ENCODE measurements around the gene PTPN11.
"Not testable (repeated sequence)": the region's sequence is repeated elsewhere in the genome, so short reads cannot be mapped to it uniquely, and the experiment has no call there.

DNA sequence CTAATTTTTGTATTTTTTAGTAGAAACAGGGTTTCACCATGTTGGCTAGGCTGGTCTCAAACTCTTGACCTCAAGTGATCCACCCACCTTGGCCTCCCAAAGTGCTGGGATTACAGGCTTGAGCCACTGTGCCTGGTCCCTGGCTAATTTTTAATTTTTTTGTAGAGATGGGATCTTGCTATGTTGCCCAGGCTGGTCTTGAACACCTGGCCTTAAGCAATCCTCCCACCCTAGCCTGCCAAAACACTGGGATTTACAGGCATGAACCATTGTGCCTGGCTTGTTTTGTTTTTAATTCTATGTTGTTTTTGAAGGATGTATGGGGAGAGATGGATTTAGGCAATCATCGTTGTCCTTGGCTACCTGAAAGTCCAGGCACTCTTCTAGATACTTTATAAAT, 19.9 kb downstream of the PTPN11 start:
- TF ChIP-seq, protein P1, sequence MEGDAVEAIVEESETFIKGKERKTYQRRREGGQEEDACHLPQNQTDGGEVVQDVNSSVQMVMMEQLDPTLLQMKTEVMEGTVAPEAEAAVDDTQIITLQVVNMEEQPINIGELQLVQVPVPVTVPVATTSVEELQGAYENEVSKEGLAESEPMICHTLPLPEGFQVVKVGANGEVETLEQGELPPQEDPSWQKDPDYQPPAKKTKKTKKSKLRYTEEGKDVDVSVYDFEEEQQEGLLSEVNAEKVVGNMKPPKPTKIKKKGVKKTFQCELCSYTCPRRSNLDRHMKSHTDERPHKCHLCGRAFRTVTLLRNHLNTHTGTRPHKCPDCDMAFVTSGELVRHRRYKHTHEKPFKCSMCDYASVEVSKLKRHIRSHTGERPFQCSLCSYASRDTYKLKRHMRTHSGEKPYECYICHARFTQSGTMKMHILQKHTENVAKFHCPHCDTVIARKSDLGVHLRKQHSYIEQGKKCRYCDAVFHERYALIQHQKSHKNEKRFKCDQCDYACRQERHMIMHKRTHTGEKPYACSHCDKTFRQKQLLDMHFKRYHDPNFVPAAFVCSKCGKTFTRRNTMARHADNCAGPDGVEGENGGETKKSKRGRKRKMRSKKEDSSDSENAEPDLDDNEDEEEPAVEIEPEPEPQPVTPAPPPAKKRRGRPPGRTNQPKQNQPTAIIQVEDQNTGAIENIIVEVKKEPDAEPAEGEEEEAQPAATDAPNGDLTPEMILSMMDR (IDR thresholded peaks at IDR 0.05): not testable (repeated sequence)
- TF ChIP-seq POLR2A (IDR thresholded peaks at IDR 0.05): not testable (repeated sequence)

Data from lower leg skin (tissue), 3 donors.